Endothelial cell of umbilical vein (primary cell): Measurements from ENCODE around the gene CAPN8. TPM values are rescaled to one million over a fixed set of nuclear protein-coding genes. Genes with fewer than 3 reads are reported as not detected.

Source experiments
- polyA plus RNA-seq, 4 experiments: library from polyadenylated mRNA; depleted of rRNA in 3 of 4; stranded (reverse) in 3 of 4; unstranded in 1 of 4; fragments of >200 nt; gene quantifications; 2 replicates each; pipeline versions ENCODE4 v1.2.1 to v1.2.3, GENCODE V29; 2011 to 2012; ENCODE audit warnings: missing spikeins in 1 of 4
- small RNA-seq: library from RNA; depleted of rRNA; stranded (forward); fragments of <200 nt; gene quantifications from one replicate; pipeline ENCODE3, GENCODE V24; 2012; ENCODE audit warnings: low replicate concordance, low read depth; ENCODE audit not compliant: insufficient read depth, insufficient read length
- total RNA-seq: library from RNA; stranded (reverse); gene quantifications from 2 replicates; pipeline ENCODE4 v1.2.3, GENCODE V29; 2021

The CAPN8 gene
- total and polyA plus RNA-seq, 2 donors (not counting 3 experiments of a cell fraction or from before 2014, with no cell fraction given): not detected

Small RNAs within 50 kb of the gene (small RNA-seq; reads per million reads assigned to genes)
- gene RNU6-1248P (not detected), gene SNRPEP10 (not detected)

Other genes with a start within 250 kb of the CAPN8 start
- 316 and 420 TPM in 2 replicates for gene CAPN2, start 46.8 kb upstream of the CAPN8 start, total RNA-seq
- 82.0 and 110 TPM in 2 replicates for gene CAPN2, start 46.8 kb upstream of the CAPN8 start, polyA plus RNA-seq
- 43.2 and 51.9 TPM in 2 replicates for gene TP53BP2, start 180.2 kb upstream of the CAPN8 start, total RNA-seq
- 10.6 and 21.9 TPM in 2 replicates for gene TP53BP2, start 180.2 kb upstream of the CAPN8 start, polyA plus RNA-seq